Subcutaneous adipose tissue (tissue), 4 donors: ENCODE results near the gene SERTM1. TPM values are rescaled to one million over a fixed set of nuclear protein-coding genes. Genes with fewer than 3 reads are reported as not detected.

Experiments
- total RNA-seq, 4 donors: library from RNA; depleted of rRNA; stranded (reverse); fragments of >200 nt; gene quantifications; one replicate each; pipeline ENCODE4 v1.1.0, GENCODE V29; 2016
- TF ChIP-seq, protein P1 (sequence below): fragments of 450-650 bp; IDR thresholded peaks from one replicate; pipeline ENCODE4 v1.5.1; 2016; ENCODE audit warnings: low read depth, mild to moderate bottlenecking, control low read depth, antibody characterized with exemption, moderate library complexity

SERTM1 gene
- total RNA-seq, 4 donors from 2014 or later = 0.17 to 1.1 TPM; not detected in 2

DNA sequence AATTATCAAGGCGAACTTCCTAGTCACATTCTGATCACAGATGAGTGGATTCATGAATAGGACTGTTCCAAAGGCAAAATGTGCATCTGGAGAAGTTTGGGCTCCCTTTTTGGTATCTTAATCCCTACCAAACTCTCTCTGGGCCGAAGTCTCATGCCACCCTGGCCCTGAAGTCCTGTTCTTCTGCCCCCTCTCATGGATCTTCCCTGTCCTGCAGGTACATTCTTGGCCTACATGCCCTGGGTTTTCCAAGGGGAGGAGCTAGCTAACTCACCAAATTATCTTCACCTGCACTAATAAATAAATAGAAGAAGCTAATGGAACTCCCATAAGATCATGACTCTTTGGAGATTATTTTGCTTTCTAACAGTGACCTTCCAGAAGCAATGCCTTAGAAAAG is 50.3 kb downstream of the SERTM1 start:
- TF ChIP-seq, protein P1, sequence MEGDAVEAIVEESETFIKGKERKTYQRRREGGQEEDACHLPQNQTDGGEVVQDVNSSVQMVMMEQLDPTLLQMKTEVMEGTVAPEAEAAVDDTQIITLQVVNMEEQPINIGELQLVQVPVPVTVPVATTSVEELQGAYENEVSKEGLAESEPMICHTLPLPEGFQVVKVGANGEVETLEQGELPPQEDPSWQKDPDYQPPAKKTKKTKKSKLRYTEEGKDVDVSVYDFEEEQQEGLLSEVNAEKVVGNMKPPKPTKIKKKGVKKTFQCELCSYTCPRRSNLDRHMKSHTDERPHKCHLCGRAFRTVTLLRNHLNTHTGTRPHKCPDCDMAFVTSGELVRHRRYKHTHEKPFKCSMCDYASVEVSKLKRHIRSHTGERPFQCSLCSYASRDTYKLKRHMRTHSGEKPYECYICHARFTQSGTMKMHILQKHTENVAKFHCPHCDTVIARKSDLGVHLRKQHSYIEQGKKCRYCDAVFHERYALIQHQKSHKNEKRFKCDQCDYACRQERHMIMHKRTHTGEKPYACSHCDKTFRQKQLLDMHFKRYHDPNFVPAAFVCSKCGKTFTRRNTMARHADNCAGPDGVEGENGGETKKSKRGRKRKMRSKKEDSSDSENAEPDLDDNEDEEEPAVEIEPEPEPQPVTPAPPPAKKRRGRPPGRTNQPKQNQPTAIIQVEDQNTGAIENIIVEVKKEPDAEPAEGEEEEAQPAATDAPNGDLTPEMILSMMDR = no peak

DNA sequence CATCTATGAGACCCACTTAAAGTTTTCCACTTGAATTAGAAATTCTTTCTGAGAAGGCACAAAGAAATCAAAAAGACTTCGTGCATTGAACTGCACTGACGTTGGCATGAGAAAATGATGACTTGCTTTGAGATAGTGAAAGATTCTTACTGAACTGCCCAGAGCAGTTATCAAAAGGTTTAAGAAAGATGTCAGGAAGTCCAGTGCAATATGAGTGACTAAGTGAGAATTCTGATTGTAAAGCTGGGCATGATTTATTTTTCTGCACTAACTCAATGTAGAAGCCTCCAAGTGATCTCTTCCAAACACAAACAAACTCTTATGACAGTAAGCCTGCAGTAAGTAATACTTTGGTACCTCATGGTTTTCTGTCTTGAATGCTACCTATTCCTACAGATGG is 52.1 kb downstream of the SERTM1 start:
- TF ChIP-seq, protein P1 = no peak

DNA sequence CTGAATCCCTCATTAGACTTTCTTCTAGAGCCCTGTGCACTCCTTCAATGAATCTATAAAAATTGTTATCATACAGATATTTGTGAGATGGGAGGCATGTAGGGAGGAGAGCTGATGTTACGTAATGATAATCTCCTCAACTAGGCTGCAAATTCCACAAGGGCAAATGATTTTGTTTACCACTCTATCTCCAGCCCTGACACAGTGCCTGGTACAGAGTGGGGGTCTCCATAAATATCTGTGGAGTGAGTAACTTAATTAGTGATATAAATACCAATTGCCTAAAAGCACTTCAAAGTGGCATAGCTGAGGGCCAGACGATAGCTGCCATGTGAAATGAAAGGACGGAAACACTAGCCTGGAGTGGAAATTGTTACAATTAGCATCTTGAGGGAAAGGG is 54.2 kb downstream of the SERTM1 start:
- TF ChIP-seq, protein P1 = no peak

DNA sequence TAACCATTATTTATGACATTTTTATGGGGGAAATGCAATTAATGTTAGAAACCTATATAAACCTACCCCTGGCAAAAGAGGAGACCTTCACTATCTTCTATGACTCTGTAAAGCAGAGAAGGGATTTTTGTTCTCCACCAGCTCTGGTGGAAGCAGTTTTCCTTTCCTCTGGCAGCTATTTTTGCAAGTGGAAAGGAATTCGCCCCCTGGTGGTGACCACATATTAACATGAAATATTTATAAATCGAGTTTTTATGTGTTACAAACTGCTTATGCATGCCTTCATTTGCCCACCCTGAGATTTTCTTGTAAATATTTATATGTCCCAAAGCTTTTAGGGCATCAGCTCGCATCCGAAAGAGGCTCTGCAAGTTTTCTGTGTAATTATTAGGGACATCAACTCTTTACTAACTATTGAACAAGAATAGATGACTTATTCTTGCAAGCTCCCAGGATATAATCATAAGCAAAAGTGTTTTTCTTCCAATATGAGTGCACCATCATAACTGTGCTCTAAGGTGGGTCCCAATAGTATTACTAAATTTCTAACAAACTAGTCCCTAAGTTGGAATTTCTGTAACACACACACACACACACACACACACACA is 62.4 kb downstream of the SERTM1 start:
- TF ChIP-seq, protein P1 = no peak

DNA sequence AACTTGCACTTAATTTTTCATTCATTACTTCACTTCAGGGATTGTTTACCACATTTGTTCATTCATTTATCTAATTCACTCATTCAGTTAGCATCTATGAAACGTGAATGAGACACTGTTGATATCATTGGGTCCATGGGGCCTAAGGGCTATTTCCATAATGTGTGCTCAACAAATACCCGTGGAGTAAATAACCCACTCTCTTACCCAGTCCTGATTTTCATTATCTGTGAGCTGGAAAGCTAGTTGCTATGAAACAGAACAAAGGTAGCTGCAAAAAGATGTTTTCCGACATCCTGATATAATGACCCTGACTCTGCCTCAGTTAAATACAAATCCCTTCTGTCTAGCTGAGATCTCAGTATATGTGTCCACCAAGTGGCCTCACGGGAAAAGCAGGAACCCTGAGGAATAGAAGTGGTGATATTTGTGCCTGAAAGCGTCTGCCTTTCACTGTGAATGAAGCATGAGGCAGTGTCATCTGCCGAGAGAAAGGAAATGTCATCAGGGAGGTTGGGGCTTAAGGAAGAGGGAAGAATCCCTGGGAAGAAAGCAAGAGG is 63.8 kb downstream of the SERTM1 start:
- TF ChIP-seq, protein P1 = no peak

DNA sequence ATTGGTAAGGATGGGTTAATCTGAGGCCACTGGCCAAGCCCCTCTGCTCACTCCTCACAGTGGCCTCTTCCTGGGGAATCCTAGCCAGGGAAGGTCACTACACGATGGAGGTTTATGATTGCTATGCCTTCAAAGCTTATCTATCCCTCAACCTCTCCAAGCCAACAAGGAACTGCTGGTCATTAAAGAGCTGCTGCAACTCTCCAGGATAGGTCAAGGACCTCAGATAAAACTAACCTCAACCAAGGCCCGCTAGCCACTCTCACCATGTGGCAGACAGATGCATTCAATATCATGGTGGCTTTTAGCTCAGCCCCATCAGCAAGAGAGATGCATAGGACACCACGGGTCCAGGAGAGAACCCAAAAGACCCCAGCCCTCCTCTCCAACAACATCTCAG is 71.6 kb downstream of the SERTM1 start:
- TF ChIP-seq, protein P1 = no peak

DNA sequence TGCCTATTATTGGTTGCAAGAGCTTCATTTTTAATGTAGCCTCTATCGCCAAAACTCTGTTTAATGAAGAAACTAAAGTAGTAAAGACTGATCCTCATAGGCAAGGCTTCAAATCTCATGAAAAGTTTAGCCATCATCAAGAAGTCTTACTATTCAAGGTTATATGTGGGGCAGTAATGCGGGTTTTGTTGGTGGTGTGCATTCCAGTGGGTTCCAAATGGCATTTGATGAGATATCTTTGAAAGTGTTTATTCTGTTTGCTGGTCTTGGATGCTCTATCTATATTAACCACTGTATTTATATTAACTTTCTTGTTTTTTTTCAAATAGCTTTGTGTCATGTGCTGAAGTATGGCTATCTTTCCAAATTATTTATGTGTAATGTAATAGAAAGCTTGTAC is 72.2 kb downstream of the SERTM1 start:
- TF ChIP-seq, protein P1 = no peak

Other genes with a start within 250 kb of the SERTM1 start
- 1 to 10 TPM in 1 of 4 donors, under 1 TPM in 2, not detected in 1; 0.22 to 1.2 (median 0.38) TPM for gene CCNA1, start 241.5 kb upstream of the SERTM1 start, total RNA-seq
- gene RFXAP, start 145.2 kb downstream of the SERTM1 start, total RNA-seq = 1 to 10 TPM; 3.6 to 8.3 (median 5.1) TPM
- gene SMAD9, start 246.2 kb downstream of the SERTM1 start, total RNA-seq = 10 to 100 TPM in 1 of 4 donors, 1 to 10 TPM in 3; 4.8 to 10.7 (median 6.6) TPM